Measurements from ENCODE around the gene TBC1D9. TPM values are rescaled to one million over a fixed set of nuclear protein-coding genes. Genes with fewer than 3 reads are reported as not detected.

The TBC1D9 gene
- total RNA-seq, 1 experiment from 2014 or later, result 21.7 TPM

GRCh38 chr4:140659943-140660700 is 96.1 kb downstream of the TBC1D9 start:
- Histone ChIP-seq H3K36me3 (ENCODE audit: control insufficient read depth, insufficient read depth, low read length) (peaks cover 4% of the 10 kb centered on the region; the same call in 1 of the 2 replicates), H3K4me1 (ENCODE audit: control insufficient read depth, insufficient read depth, low read length) (no peaks in the 10 kb centered on the region), H3K4me3 (ENCODE audit: low read depth in 2 of 2, low read length in 2 of 2) (no peak overlapping the region), H3K27ac (ENCODE audit: low read length) (no peak overlapping the region), H3K27me3 (ENCODE audit: control insufficient read depth, insufficient read depth, low read length) (no peaks in the 10 kb centered on the region), H3K9me3 (ENCODE audit: control insufficient read depth, insufficient read depth, low read depth, low read length) (no peaks in the 10 kb centered on the region)
- ATAC-seq (no peak), DNase-seq (ENCODE audit: low read depth, low spot score) (no peak)
- no TSS peak for BruUV-seq (replicated peaks)
- intact Hi-C loops (cut with micrococcal nuclease; ENCODE audit: unreplicated experiment), result no loop called here
- ChIA-PET CTCF (no interaction called here), POLR2A (no interaction called here)
- in situ Hi-C loops (cut with HindIII; ENCODE audit: low pct_unique_long_range_greater_than_20kb, low sequenced_read_pairs), result no loop called here
- TF ChIP-seq, protein P1, sequence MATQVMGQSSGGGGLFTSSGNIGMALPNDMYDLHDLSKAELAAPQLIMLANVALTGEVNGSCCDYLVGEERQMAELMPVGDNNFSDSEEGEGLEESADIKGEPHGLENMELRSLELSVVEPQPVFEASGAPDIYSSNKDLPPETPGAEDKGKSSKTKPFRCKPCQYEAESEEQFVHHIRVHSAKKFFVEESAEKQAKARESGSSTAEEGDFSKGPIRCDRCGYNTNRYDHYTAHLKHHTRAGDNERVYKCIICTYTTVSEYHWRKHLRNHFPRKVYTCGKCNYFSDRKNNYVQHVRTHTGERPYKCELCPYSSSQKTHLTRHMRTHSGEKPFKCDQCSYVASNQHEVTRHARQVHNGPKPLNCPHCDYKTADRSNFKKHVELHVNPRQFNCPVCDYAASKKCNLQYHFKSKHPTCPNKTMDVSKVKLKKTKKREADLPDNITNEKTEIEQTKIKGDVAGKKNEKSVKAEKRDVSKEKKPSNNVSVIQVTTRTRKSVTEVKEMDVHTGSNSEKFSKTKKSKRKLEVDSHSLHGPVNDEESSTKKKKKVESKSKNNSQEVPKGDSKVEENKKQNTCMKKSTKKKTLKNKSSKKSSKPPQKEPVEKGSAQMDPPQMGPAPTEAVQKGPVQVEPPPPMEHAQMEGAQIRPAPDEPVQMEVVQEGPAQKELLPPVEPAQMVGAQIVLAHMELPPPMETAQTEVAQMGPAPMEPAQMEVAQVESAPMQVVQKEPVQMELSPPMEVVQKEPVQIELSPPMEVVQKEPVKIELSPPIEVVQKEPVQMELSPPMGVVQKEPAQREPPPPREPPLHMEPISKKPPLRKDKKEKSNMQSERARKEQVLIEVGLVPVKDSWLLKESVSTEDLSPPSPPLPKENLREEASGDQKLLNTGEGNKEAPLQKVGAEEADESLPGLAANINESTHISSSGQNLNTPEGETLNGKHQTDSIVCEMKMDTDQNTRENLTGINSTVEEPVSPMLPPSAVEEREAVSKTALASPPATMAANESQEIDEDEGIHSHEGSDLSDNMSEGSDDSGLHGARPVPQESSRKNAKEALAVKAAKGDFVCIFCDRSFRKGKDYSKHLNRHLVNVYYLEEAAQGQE (IDR thresholded peaks at IDR 0.05; ENCODE audit: insufficient read depth in 1 of 2, low read depth in 2 of 2, low read length in 1 of 2), result no peak
- TF ChIP-seq SIN3A (IDR thresholded peaks at IDR 0.05; ENCODE audit: borderline replicate concordance, insufficient read depth, low read depth, low read length) (no peak), TCF7L2 (IDR thresholded peaks at IDR 0.05; ENCODE audit: low read depth, low read length) (no peak), POLR2AphosphoS5 (IDR thresholded peaks at IDR 0.05; ENCODE audit: low read depth, low read length) (no peak)
- TF ChIP-seq, protein P2, sequence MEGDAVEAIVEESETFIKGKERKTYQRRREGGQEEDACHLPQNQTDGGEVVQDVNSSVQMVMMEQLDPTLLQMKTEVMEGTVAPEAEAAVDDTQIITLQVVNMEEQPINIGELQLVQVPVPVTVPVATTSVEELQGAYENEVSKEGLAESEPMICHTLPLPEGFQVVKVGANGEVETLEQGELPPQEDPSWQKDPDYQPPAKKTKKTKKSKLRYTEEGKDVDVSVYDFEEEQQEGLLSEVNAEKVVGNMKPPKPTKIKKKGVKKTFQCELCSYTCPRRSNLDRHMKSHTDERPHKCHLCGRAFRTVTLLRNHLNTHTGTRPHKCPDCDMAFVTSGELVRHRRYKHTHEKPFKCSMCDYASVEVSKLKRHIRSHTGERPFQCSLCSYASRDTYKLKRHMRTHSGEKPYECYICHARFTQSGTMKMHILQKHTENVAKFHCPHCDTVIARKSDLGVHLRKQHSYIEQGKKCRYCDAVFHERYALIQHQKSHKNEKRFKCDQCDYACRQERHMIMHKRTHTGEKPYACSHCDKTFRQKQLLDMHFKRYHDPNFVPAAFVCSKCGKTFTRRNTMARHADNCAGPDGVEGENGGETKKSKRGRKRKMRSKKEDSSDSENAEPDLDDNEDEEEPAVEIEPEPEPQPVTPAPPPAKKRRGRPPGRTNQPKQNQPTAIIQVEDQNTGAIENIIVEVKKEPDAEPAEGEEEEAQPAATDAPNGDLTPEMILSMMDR (IDR thresholded peaks at IDR 0.05), result no peak

DNA sequence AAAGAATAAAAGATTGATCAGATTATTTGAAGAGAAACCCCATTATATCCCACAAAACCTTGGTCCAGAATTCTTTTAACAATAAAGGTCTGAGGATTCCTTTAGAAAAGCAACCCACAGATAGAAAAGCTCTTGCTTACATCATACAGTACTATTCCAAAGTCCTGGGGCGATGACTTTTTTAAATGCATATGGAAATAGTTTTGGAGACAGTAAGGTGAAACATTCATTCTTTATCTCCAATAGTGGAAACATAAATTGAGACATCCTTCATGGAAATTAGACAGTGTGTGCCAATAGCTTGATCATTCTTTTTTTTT is 101.7 kb downstream of the TBC1D9 start:
- H3K4me3 ChIP-seq (ENCODE audit: low read depth in 2 of 2, low read length in 2 of 2), result no peak overlapping the region
- H3K4me1 ChIP-seq (ENCODE audit: control insufficient read depth, insufficient read depth, low read length), result no peaks in the 10 kb centered on the region
- DNase-seq (ENCODE audit: low read depth, low spot score) (no peak), ATAC-seq (no peak)
- ChIA-PET CTCF (no interaction called here), POLR2A (interaction anchor here (0.5 kb wide), 2 partner anchors 120 to 588 kb away, joined by 3 read pairs; no protein-coding TSS in a partner anchor)
- no peak for TF ChIP-seq TCF7L2 (IDR thresholded peaks at IDR 0.05; ENCODE audit: low read depth, low read length)
- no peak for TF ChIP-seq SIN3A (IDR thresholded peaks at IDR 0.05; ENCODE audit: borderline replicate concordance, insufficient read depth, low read depth, low read length)
- no peak for TF ChIP-seq POLR2AphosphoS5 (IDR thresholded peaks at IDR 0.05; ENCODE audit: low read depth, low read length)
- TF ChIP-seq, protein P1 (IDR thresholded peaks at IDR 0.05; ENCODE audit: insufficient read depth in 1 of 2, low read depth in 2 of 2, low read length in 1 of 2), result no peak
- TF ChIP-seq, protein P2 (IDR thresholded peaks at IDR 0.05), result no peak
- intact Hi-C loops (cut with micrococcal nuclease; ENCODE audit: unreplicated experiment) (no loop called here), in situ Hi-C loops (cut with HindIII; ENCODE audit: low pct_unique_long_range_greater_than_20kb, low sequenced_read_pairs) (no loop called here)
- H3K9me3 ChIP-seq (ENCODE audit: control insufficient read depth, insufficient read depth, low read depth, low read length), result no peaks in the 10 kb centered on the region
- BruUV-seq (replicated peaks), result no TSS peak
- H3K27ac ChIP-seq (ENCODE audit: low read length), result no peak overlapping the region
- no peaks in the 10 kb centered on the region for H3K27me3 ChIP-seq (ENCODE audit: control insufficient read depth, insufficient read depth, low read length)
- peaks cover 1% of the 10 kb centered on the region; the same call in 1 of the 2 replicates for H3K36me3 ChIP-seq (ENCODE audit: control insufficient read depth, insufficient read depth, low read length)
